HG03103 (cell line): ENCODE measurements around the gene RNF44.

ENCODE experiments used
- ATAC-seq: cut with Tn5 transposase; IDR thresholded peaks from one replicate; pipeline ENCODE4 v1.9.1; 2021; ENCODE audit warnings: low read depth; ENCODE audit not compliant: unreplicated experiment

The RNF44 gene

DNA sequence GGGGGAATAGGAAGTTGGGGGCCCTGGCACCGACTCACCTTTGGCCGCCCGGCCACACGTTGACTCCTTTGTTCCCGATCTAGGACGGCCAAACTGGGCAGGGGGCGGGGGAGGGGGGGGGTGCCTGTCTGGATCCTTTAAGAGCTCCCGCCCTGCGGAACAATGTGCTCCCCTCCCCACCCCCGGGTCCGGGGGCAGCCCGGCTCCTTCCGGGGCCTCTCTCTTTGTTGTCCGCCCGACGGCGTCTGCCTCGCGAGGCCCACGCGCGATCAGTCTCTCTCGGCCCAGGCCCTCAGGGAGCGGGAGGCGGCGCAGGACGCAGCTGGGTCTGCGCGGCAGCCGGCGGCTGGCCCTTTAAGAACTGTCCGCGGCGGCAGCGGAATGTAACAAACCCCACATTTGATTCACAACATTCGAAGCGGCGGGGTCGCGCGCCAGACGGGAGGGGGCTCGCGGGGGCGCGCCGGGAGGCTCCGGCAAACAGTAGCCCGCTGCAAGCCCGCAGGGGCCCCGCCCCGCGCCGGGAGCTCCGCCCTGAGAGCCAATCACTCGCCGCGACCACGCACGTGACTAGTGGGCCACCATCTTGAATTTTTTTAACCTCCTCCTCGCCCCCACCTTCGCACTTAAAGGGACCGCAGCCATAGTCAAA, at the start of gene RNF44:
RNF44 (minus strand) TSS at position 501 of the 652 bp plus-strand sequence. CDS start 4,930 bp downstream, outside the sequence.
- ATAC-seq, result peak; percentile 40

DNA sequence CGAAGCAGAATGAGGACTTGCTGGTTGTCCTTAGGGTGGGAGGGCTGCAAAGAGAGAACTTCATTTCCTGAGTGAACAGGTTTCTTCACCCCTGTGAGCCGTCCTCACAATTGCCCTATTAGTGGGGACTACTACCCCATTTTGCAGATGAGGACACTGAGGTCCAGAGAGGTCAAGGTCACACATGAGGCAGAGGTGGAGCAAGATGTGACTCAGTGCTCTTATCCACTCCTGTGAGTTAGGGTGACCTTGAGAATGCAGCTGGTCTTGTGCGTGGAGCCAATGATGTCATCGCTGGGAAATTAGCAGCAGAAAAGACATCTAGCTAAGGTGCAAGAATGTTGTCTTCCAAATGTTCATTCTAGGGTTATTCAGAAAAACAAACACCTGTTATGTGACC, 45.9 kb upstream of the RNF44 start:
- no peak for ATAC-seq

DNA sequence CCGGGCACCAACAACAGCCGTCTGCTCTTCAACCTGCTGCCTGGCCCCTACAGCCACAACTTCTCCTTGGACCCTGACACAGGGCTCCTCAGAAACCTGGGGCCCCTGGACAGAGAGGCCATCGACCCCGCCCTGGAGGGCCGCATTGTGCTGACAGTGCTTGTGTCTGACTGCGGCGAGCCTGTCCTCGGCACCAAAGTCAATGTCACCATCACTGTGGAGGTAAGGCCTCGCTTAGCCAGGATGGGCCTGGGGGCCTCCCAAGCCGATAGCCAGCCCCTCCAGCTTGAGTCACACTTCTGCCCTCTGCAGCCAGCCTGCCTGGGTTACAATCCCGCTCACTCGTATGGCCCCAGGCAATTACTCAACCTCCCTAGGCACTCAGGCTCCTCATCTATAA, 44.2 kb upstream of the RNF44 start:
- no peak for ATAC-seq

DNA sequence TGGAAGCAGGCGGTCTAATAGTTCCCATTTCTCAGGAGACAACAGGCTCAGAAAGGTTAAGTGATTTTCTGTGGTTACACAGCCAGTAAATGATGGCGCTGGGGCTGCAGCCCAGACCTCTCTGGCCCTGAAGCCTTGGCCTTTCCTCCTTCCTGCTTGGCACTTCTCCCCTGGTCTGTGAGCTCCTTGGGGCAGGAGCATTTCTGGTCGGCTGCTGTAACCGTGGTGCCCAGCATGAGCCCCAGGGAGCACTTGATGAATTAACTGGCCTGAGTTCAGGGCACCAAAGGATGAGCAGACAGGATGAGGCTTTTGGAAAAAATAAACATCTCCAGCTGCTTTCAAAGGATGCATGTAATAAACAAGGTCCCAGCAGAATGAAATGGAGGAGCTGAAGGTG, 42.1 kb upstream of the RNF44 start:
- no peak for ATAC-seq

DNA sequence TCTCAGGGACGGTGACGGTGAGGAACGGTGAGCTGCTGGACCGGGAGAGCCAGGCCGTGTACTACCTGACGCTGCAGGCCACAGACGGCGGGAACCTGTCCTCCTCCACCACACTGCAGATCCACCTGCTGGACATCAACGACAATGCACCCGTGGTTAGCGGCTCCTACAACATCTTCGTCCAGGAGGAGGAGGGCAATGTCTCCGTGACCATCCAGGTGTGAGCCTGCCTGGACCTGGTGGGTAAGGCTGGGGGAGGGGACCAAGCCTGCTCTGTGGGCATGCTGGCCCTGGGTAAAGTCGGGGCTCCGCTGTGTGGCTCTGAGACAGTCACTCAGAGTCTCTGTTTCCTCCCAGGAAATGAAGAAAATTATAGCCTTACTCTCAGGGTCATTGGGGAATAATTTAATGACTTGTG, 41.2 kb upstream of the RNF44 start:
- peak; percentile 53 for ATAC-seq

DNA sequence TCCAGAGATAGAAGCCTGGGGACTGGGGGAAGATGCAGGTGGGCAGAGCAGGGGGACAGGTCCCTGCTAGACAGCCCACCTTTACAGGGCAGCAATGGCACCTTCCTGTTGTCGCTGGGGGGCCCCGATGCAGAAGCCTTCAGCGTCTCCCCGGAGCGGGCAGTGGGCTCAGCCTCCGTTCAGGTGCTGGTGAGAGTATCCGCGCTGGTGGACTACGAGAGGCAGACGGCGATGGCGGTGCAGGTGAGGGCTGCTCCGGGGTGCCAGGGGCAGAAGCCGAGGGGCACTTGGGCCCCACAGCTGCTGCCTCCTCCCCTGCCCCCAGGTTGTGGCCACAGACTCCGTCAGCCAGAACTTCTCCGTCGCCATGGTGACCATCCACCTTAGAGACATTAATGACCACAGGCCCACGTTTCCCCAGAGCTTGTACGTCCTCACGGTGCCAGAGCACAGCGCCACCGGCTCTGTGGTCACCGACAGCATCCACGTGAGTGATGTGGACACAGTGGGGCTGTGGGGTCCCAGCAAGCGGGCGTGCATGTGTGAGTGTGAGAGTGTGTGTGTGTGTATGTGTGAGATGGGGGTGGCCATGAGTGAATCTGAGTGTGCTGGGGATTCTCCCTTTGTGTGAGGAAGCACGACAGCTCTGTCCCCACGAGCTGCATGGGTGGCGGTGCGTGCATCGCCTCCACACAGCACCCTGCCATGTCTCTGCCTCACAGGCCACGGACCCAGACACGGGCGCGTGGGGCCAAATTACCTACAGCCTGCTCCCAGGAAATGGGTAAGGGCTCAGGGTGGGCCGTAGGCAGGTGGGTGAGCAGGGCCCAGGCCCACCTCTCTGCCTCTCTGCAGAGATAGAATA, 40.3 kb upstream of the RNF44 start:
- ATAC-seq, result no peak

DNA sequence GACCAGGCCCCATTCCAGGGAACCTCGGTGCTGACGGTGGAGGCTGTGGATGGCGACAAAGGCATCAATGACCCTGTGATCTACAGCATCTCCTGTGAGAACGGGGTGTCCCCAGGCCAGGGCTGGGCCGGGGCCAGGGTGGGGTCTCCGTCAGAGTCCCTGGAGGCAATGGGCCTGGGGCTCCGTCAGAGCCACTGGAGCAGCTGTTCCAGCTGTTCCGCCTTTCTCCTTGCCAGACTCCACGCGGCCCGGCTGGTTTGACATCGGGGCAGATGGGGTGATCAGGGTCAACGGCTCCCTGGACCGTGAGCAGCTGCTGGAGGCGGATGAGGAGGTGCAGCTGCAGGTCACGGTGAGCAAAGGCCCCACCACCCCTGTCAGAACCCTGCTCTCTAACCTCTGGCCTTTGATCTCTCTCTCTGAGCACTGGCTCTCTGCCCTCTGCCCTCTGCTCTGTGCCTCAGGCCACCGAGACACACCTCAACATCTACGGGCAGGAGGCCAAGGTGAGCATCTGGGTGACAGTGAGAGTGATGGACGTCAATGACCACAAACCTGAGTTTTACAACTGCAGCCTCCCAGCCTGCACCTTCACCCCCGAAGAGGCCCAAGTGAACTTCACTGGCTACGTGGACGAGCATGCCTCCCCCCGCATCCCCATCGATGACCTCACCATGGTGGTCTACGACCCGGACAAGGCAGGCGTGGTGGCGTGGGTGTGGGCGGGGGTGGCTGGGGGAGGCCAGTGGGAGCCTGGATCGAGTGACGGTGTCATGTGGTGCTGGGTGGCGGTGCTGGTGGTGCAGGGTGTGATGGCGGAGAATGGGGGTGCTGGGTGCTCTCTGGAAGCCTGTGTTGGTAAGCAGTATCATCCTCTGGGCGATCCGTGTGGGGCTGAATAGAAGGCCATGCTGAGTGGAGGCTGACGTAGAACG, 38.6 kb upstream of the RNF44 start:
- no peak for ATAC-seq

DNA sequence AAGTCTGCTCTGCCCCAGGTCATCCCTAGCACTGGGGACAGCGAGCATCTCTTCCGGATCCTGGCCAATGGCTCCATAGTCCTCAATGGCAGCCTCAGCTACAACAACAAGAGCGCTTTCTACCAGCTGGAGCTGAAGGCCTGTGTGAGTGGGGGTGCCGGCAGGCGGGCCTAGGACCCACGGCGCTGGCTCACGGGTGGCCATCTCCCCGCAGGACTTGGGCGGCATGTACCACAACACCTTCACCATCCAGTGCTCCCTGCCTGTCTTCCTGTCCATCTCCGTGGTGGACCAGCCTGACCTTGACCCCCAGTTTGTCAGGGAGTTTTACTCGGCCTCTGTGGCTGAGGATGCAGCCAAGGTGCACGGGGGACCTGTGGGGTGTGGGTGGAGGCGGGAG, 37.9 kb upstream of the RNF44 start:
- no peak for ATAC-seq

DNA sequence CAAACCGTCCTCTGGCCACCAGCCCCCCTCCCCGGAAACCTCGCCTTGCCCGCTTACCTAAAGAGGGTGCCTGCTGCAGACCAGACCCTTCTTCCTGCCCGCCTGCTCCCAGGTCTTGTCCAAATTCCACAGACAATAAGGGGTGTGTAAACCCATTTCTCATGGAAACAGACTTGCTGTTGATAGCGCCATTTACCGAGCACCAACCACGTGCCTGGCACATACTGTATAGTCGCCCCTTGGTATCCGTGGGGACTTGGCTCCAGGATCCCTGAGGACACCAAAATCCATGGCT, 37.0 kb upstream of the RNF44 start:
- ATAC-seq, result no peak

DNA sequence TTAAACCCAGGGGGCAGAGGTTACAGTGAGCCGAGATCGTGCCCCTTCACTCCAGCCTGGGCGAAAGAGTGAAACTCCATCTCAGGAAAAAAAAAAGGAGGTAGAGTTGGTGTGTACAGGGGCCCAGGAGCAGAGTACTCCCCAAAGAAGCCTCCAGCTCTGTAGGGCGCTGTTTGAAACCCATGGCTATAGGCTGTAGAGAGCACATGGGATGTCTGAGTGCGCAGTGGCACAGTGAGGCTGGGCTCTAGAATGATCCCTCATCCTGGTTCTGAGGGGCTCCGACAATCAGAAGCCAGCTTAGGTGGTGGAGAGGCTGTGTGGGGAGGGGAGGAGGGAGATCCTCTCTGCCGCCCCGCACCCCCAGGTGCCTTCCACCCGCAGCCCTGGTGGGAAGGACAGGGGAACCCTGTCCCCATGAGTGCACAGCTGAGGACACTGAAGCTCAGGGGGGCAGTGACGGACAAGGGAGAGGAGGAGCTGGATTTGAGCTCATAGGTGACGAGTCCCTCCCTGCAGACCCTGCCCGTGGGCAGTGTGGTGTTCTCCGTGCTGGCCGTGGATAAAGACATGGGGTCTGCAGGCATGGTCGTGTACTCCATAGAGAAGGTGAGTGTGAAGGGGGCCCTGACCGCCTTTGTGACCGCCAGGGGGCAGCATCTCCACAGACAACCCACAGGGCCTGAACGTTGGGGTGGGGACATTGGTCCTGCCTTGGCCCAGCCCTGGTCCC, 36.5 kb upstream of the RNF44 start:
- peak; percentile 58 for ATAC-seq

DNA sequence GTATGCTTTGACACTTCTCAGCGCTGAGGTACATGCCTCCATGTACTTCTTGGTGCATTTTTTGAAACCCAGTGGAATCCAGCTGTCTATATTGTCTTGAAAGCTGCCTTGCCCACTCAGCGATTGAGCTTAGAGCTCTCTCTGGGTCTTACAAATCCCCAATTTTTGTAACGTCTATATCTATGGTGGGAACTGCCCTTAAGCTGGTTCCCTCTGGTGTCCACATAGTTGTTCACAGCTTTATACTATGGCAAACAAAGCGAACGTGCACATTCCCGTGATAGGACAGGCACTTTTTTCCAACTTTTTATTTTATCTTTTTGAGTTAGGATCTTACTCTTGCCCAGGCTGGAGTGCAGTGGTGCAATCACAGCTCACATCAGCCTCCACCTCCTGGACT, 32.8 kb upstream of the RNF44 start:
- ATAC-seq, result no peak

DNA sequence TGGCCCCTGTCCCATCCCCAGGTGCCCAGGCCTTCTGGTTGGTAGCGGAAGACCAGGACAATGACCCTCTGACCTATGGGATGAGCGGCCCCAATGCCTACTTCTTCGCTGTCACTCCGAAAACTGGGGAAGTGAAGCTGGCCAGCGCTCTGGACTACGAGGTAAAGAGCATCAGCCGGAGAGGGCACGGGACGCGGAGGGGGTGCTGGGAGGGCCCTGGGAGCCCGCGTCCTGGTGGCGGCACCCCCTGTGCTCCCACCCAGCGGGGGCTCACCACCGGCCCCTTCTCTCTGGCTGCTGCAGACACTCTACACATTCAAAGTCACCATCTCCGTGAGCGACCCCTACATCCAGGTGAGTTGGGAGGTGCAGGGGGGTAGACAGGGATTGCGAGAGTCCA, 31.5 kb upstream of the RNF44 start:
- ATAC-seq, result no peak

DNA sequence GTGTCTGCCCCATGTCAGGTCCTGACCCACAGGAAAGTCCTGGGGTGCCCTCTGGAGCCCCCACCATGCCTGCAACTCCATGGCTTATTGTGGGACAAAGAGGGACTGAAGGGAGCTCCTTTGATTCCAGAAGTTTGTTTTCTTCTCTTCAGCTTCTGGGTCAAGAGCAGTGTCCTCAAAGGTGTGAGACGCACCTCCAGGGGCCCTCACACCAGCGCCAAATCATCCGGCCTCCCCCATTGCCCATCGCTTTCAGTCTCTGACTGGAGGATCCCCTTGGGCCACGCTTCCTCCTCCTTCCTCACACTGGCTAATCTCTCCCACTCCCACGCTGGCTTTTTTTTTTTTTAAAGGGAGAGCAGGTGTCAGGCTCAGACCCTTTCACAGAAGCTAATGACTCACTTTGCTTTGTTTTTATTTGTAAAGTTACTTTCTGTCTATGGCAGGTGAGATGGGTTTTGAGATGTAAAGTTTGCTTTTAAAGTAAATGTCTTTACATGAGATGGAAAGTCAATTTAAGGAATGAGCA, 28.6 kb upstream of the RNF44 start:
- ATAC-seq, result no peak

DNA sequence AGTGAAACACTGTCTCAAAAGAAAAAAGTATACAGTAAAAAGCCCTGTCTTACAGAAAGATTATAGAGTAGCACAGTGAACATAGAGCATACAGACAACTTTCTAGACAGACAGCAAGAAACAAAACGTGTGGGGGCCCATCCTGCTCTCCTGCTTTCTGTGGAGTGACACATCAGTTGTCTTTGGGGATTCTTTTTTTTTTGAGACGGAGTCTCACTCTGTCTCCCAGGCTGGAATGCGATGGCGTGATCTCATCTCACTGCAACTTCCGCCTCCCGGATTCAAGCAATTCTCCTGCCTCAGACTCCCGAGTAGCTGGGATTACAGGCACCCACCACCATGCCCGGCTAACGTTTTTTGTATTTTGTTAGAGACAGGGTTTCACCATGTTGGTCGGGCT, 26.8 kb upstream of the RNF44 start:
- ATAC-seq, result no peak

DNA sequence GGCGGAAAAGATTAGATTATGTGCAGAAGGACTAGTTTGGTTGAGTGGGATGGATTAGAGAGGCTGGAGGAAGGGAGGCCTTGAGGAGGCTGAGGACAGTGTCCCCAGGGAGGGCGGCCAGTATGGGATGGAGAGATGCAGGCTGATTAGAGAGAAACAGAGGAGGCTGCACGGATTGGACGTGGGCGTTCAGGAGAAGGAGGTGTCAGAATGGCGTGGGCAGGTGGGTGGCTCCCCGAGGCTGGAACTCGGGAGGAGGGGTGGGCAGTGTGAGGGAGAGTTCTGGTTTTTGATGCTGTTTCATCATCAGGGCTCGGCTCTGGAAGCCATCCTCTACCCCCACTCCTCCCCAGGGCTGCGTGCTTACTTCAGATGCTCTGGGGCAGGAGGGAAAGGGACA, 25.0 kb upstream of the RNF44 start:
- ATAC-seq, result no peak

DNA sequence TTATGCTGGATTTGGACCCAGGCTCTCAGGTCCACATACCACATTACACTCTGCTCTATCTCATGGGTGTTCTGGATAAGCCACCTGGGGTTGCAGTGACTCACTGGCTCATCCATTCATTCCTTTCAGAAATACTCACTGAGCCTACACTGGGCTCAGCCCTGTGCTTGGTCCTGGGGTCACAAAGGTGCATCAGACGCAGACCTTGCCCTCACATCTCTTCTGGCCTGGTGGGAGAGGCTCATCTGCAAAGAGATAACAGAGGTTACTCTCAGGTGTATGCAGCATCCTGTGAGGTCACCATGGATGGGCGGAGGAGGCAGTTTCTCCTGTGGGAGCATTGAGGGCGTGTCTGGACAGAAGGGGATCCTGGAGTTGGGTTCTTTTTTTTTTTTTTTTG, 24.1 kb upstream of the RNF44 start:
- no peak for ATAC-seq

DNA sequence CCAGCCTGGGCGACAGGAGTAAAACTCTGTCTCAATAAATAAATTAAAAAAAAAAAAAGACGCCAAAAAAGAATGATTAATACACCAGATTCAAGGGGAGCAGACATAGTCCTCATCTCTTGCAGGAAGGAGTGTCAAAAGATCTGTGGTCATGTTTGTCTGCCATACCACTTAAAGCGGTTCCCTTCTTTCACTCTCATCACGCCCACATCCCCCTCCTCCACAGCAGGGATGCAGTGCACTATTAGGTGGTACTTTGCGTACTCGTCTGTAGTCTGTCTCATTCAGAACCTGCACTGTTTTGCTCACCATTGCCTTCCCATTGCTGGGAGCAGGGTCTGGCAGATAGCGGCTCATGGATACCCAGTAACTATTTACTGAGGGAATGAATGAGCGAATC, 23.2 kb upstream of the RNF44 start:
- no peak for ATAC-seq

DNA sequence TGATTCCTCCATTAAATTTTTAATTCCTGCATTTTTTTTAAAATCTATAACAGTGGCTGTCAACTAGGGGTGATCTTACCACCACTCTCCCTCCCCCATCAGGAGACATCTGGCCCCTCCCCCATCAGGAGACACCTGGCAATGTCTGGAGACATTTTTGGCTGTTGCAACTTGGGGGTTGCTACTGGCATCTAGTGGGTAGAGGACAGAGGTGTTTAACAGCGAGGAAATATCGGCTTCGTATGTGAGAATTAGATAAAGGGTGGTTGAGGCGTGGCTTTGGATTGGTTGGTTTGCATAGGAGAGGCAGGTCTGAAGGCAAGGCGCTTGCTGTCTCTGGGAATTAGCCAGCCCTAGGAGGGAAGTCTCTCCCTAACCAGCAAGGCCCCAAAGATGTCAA, 22.5 kb upstream of the RNF44 start:
- ATAC-seq, result no peak

DNA sequence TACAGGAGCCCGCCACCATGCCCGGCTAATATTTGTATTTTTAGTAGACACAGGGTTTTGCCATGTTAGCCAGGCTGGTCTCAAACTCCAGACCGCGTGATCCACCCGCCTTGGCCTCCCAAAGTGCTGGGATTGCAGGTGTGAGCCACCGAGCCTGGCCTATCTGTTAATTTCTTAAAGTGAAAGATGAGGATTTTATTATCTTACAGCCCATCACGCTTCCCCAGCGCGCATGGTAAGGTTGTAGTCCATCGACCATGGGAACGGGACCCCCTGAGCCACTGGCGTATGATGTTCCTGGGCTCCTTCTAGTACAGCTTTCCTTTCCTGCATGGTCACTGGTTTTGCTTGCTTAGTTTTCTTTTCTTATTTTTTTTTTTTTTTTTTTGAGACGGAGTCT, 20.6 kb upstream of the RNF44 start:
- ATAC-seq, result no peak
